Cardiac muscle cell (in vitro differentiated cells and primary cell): ENCODE results near the gene KANTR. TPM values are rescaled to one million over a fixed set of nuclear protein-coding genes. Genes with fewer than 3 reads are reported as not detected.

Experiments
- DNase-seq, 2 donors: peaks; one replicate each; pipeline versions ENCODE4 v3.0.0 to v3.0.0-alpha.2; 2010 to 2017; ENCODE audit warnings: low read depth in 1 of 2, low spot score in 1 of 2
- H3K27ac ChIP-seq: fragments of 200-600 bp; sonication (generic); 2 replicates; pipeline ENCODE4 v1.5.1; 2016
- H3K27me3 ChIP-seq: fragments of 200-600 bp; sonication (generic); 2 replicates; pipeline ENCODE4 v1.6.0; 2016; ENCODE audit warnings: control low read depth
- H3K36me3 ChIP-seq: fragments of 200-600 bp; sonication (generic); 2 replicates; pipeline ENCODE4 v1.5.1; 2016; ENCODE audit warnings: control low read depth
- H3K4me1 ChIP-seq: fragments of 200-600 bp; sonication (generic); 2 replicates; pipeline ENCODE4 v1.8.1; 2017; ENCODE audit warnings: low read depth, mild to moderate bottlenecking, mixed run types
- H3K4me3 ChIP-seq: fragments of 200-600 bp; sonication (generic); 2 replicates; pipeline ENCODE4 v1.5.1; 2016; ENCODE audit warnings: mild to moderate bottlenecking
- H3K9me3 ChIP-seq: fragments of 200-600 bp; sonication (generic); 2 replicates; pipeline ENCODE4 v1.5.1; 2017; ENCODE audit warnings: low read depth, mild to moderate bottlenecking, control low read depth
- polyA plus RNA-seq: library from polyadenylated mRNA; unstranded; fragments of >200 nt; fragmentation: Nextera tagmentation; extraction: Ambion mirVana; gene quantifications from 2 replicates; pipeline ENCODE4 v1.2.1, GENCODE V29; 2016
- total RNA-seq: library from RNA; depleted of rRNA; stranded (reverse); fragments of >200 nt; gene quantifications from 2 replicates; pipeline ENCODE4 v1.2.3, GENCODE V29; 2016
- TF ChIP-seq, protein P1 (sequence below): IDR thresholded peaks from 2 replicates; pipeline ENCODE4 v1.5.1; 2012; ENCODE audit warnings: low read depth, mild to moderate bottlenecking, low read length

Gene KANTR
- total and polyA plus RNA-seq, 2 experiments from 2014 or later: 10.5 to 17.0 TPM

DNA sequence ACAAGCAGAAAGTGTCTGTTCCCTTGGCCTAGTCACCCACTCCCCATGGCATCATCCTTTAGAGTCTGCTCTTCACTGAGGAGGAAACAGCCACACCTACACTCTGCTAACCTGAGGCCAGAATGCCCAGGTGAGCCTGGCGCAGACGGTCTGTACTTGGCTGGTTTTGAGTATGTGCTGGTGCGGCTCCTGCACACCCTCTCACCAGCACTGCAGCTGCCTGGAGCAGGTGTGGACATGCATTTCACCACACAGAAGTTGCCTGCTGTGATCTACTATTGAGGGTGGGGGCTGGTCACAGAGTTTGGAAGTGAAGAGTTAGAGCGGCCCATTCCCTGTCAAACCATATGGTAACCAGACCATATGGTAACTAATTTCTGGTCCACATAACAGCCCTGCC is 39.5 kb downstream of the KANTR start:
- no peak for DNase-seq
- H3K9me3 ChIP-seq: no peaks in the 10 kb centered on the region
- no peak overlapping the region for H3K4me3 ChIP-seq
- no peak overlapping the region for H3K27ac ChIP-seq
- no peaks in the 10 kb centered on the region for H3K4me1 ChIP-seq
- H3K27me3 ChIP-seq: no peaks in the 10 kb centered on the region
- no peaks in the 10 kb centered on the region for H3K36me3 ChIP-seq
- TF ChIP-seq, protein P1, sequence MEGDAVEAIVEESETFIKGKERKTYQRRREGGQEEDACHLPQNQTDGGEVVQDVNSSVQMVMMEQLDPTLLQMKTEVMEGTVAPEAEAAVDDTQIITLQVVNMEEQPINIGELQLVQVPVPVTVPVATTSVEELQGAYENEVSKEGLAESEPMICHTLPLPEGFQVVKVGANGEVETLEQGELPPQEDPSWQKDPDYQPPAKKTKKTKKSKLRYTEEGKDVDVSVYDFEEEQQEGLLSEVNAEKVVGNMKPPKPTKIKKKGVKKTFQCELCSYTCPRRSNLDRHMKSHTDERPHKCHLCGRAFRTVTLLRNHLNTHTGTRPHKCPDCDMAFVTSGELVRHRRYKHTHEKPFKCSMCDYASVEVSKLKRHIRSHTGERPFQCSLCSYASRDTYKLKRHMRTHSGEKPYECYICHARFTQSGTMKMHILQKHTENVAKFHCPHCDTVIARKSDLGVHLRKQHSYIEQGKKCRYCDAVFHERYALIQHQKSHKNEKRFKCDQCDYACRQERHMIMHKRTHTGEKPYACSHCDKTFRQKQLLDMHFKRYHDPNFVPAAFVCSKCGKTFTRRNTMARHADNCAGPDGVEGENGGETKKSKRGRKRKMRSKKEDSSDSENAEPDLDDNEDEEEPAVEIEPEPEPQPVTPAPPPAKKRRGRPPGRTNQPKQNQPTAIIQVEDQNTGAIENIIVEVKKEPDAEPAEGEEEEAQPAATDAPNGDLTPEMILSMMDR: no peak

DNA sequence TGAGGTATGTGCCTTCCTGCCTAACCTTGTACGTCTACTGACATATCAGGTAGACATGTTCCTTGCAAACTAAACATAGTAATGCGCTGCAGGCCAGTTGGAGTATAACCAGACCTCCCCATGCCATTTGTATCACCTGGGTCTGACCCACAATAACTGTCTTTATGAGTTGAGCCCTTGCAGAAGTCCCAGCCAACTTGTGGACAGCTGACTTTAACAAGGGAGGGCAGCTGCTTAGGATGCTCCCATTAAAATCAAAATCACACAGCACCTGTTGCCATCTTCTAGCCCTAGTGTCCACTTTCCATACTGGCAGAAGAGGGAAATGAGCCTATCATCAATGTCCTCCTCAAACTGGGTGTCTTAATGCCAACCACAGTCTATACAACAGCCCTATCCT is 41.6 kb downstream of the KANTR start:
- TF ChIP-seq, protein P1: no peak
- no peaks in the 10 kb centered on the region for H3K9me3 ChIP-seq
- no peaks in the 10 kb centered on the region for H3K36me3 ChIP-seq
- H3K4me3 ChIP-seq: no peak overlapping the region
- no peak overlapping the region for H3K27ac ChIP-seq
- H3K27me3 ChIP-seq: no peaks in the 10 kb centered on the region
- DNase-seq: no peak
- no peaks in the 10 kb centered on the region for H3K4me1 ChIP-seq

DNA sequence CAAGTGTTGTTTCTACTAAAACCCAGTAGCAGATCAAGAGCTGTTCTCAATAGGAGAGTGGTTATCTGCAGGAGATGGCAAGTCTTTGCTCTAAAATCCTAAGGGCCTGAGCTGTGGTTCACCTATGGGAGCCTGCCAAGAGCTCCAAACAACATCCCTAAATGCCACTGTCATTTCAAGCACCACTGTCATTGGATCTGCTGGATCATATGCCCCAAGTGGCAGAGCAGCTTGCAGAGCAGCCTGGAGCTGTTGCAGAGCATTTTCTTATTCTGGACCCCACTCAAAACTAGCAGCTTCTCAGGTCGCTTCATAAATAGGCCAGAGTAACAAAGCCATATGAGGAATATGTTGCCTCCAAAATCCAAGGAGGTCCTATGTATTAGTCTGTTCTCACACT is 59.6 kb downstream of the KANTR start:
- H3K4me3 ChIP-seq: no peak overlapping the region
- no peak overlapping the region for H3K27ac ChIP-seq
- no peaks in the 10 kb centered on the region for H3K4me1 ChIP-seq
- no peak for DNase-seq
- no peaks in the 10 kb centered on the region for H3K9me3 ChIP-seq
- H3K27me3 ChIP-seq: no peaks in the 10 kb centered on the region
- no peaks in the 10 kb centered on the region for H3K36me3 ChIP-seq
- TF ChIP-seq, protein P1: no peak

DNA sequence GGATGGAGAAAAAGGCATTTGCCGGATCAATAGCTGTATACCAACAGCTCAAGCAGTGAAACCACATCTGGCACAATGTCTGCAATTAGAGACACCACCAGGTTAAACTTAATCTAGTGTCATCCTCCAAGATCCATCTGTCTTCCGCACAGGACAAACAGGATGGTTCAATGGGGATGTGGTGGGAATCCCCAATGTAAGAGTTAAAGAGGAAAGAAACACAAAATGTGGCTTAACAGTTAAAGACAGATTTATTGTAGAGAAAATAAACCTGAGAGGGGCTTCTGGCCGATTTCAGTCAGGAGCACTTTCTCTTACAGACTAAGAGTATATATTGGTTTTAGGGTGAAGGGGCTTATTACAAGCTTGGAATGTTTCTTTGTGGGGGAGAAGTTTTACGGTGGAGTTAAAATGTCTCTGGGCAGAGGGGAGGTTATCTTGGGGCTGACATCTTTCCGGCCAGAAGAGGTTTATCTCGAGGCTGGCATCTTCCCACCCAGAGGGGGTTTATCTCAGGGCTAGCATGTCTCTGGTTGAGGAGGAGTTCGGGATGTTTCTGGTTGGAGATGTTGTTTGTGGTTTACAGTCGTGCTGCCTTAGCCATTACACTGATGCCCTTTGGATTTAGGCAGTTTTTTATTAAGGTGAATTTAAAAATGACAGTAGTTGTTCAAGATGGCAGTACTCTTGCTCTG is 61.7 kb downstream of the KANTR start:
- Histone ChIP-seq H3K4me1 (no peaks in the 10 kb centered on the region), H3K36me3 (no peaks in the 10 kb centered on the region), H3K9me3 (no peaks in the 10 kb centered on the region), H3K27me3 (no peaks in the 10 kb centered on the region), H3K4me3 (no peak overlapping the region), H3K27ac (no peak overlapping the region)
- no peak for DNase-seq
- TF ChIP-seq, protein P1: no peak

DNA sequence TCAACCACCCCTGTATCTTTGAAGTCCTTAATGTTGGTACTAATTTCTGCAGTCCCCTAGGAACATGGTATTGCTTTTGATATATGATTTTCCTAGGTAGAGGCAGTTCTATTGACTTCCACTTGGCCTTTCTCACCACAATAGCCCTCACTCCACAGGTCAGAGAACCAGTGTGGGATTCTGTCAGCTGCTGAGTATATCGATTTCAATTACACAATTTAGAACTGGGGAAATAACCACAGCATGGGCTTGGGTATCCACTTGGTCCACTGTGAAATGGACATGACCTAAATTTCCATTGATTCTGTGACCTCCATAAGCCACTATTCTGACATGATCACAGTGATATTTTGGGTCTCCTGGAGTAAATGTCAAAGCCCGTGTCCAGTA is 62.3 kb downstream of the KANTR start:
- Histone ChIP-seq H3K36me3 (no peaks in the 10 kb centered on the region), H3K27me3 (no peaks in the 10 kb centered on the region), H3K9me3 (no peaks in the 10 kb centered on the region), H3K27ac (no peak overlapping the region), H3K4me3 (no peak overlapping the region), H3K4me1 (no peaks in the 10 kb centered on the region)
- DNase-seq: no peak
- TF ChIP-seq, protein P1: no peak
